HCT116 (cell line): Measurements from ENCODE around the gene CTTNBP2. TPM values are rescaled to one million over a fixed set of nuclear protein-coding genes. Genes with fewer than 3 reads are reported as not detected.

ENCODE experiments used
- ATAC-seq: fragments of 200-7000 bp; cut with Tn5 transposase; 2 replicates; pipeline ENCODE4 v1.9.1; 2020; ENCODE audit warnings: mild to moderate bottlenecking, moderate library complexity
- BruUV-seq: library from RNA; stranded (reverse); fragments of 400-500 nt; replicated peaks from 2 replicates; lab custom pipeline; 2021; lab: Mats Ljungman, UMichigan
- CTCF ChIA-PET: fragments of 300-600 bp; sonication (Branson Sonifier 250); formaldehyde crosslinking; loops from one replicate; lab custom pipeline; 2021; ENCODE audit warnings: antibody characterized with exemption; lab: Charles Lee
- POLR2A ChIA-PET: fragments of 300-600, 350-600 bp; sonication (Branson Sonifier 250); formaldehyde crosslinking; loops from one replicate; lab custom pipeline; 2021; ENCODE audit warnings: antibody characterized with exemption; lab: Charles Lee
- RAD21 ChIA-PET, 2 experiments: fragments of 300-600 bp; sonication (Branson Sonifier 250); formaldehyde crosslinking; loops; one replicate each; lab custom pipeline; 2023; ENCODE audit warnings: low total read pairs in 2 of 2; ENCODE audit not compliant: uncharacterized antibody in 2 of 2, unreplicated experiment in 2 of 2, low non-redundant PET in 1 of 2; lab: Charles Lee
- DNase-seq: peaks from one replicate; pipeline ENCODE4 v3.0.0-alpha.2; 2010; ENCODE audit warnings: low read depth, low spot score
- H2AFZ ChIP-seq: fragments of 200-600 bp; shearing (Covaris generic), sonication (generic); 2 replicates; pipeline ENCODE4 v1.6.1; 2017; ENCODE audit warnings: low read depth, mixed run types, mixed read lengths, antibody characterized with exemption, low read length; ENCODE audit not compliant: poor library complexity, severe bottlenecking
- H3K27ac ChIP-seq: 2 replicates; pipeline ENCODE4 v1.5.1; 2012; ENCODE audit warnings: low read depth, low read length
- H3K27me3 ChIP-seq: fragments of 200-600 bp; sonication (generic); 2 replicates; pipeline ENCODE4 v1.6.1; 2016; ENCODE audit warnings: mixed run types, low read length, mixed read lengths; ENCODE audit not compliant: insufficient read depth
- H3K36me3 ChIP-seq, 2 experiments: fragments of 200-500 bp in 1 of 2; fragments of 200-600 bp in 1 of 2; sonication (Bioruptor generic) in 1 of 2; sonication (generic) in 1 of 2; 2 replicates each; pipeline versions ENCODE4 v1.5.1 to v1.6.1; 2014 to 2016; ENCODE audit warnings: low read length in 2 of 2, inconsistent platforms in 1 of 2, mixed read lengths in 1 of 2, mixed run types in 1 of 2; ENCODE audit not compliant: insufficient read depth in 2 of 2, control insufficient read depth in 1 of 2
- H3K4me1 ChIP-seq, 2 experiments: fragments of 200-600 bp in 1 of 2; sonication (generic) in 1 of 2; 2 replicates each; pipeline versions ENCODE4 v1.5.1 to v1.6.1; 2012 to 2017; ENCODE audit warnings: low read length in 2 of 2, inconsistent platforms in 1 of 2, mild to moderate bottlenecking in 1 of 2, mixed read lengths in 1 of 2, mixed run types in 1 of 2, moderate library complexity in 1 of 2; ENCODE audit not compliant: insufficient read depth in 2 of 2, control insufficient read depth in 1 of 2
- H3K4me2 ChIP-seq: fragments of 200-600 bp; sonication (generic); 2 replicates; pipeline ENCODE4 v1.6.1; 2017; ENCODE audit warnings: mixed run types, low read length, mixed read lengths
- H3K4me3 ChIP-seq, 2 experiments: fragments of 200-600 bp in 1 of 2; sonication (generic) in 1 of 2; replicated peaks in 1 of 2; 2 replicates each; pipeline ENCODE4 v1.5.1; 2011 to 2016; ENCODE audit warnings: low read length in 2 of 2, control low read depth in 1 of 2, low read depth in 1 of 2, mild to moderate bottlenecking in 1 of 2, mixed read lengths in 1 of 2, mixed run types in 1 of 2
- H3K79me2 ChIP-seq: fragments of 200-600 bp; sonication (generic); 2 replicates; pipeline ENCODE4 v1.6.1; 2017; ENCODE audit warnings: mild to moderate bottlenecking, mixed run types, low read length, moderate library complexity, mixed read lengths; ENCODE audit not compliant: insufficient read depth
- H3K9ac ChIP-seq: fragments of 200-600 bp; sonication (generic); 2 replicates; pipeline ENCODE4 v1.6.1; 2016; ENCODE audit warnings: low read length, mixed read lengths
- H3K9me2 ChIP-seq: fragments of 200-600 bp; sonication (generic), shearing (Covaris generic); 2 replicates; pipeline ENCODE4 v1.6.1; 2017; ENCODE audit warnings: mixed run types, mild to moderate bottlenecking, moderate library complexity; ENCODE audit not compliant: insufficient read depth
- H3K9me3 ChIP-seq, 2 experiments: fragments of 200-500 bp in 1 of 2; fragments of 200-600 bp in 1 of 2; sonication (Bioruptor generic) in 1 of 2; sonication (generic) in 1 of 2; 2 replicates each; pipeline ENCODE4 v1.6.1; 2014 to 2017; ENCODE audit warnings: low read length in 2 of 2, mixed read lengths in 2 of 2, inconsistent platforms in 1 of 2, low read depth in 1 of 2, mild to moderate bottlenecking in 1 of 2, mixed run types in 1 of 2, moderate library complexity in 1 of 2; ENCODE audit not compliant: control insufficient read depth in 1 of 2, insufficient read depth in 1 of 2
- H4K20me1 ChIP-seq: fragments of 200-600 bp; sonication (generic), shearing (Covaris generic); 2 replicates; pipeline ENCODE4 v1.6.1; 2017; ENCODE audit warnings: mixed run types, mild to moderate bottlenecking, moderate library complexity; ENCODE audit not compliant: insufficient read depth
- ATF3 ChIP-seq: IDR thresholded peaks from 2 replicates; pipeline ENCODE4 v1.6.1; 2012
- CBX3 ChIP-seq: IDR thresholded peaks from 2 replicates; pipeline ENCODE4 v1.6.1; 2012; ENCODE audit warnings: low read depth
- CEBPB ChIP-seq: IDR thresholded peaks from 2 replicates; pipeline ENCODE4 v1.6.1; 2012; ENCODE audit warnings: low read depth
- EGR1 ChIP-seq: IDR thresholded peaks from 2 replicates; pipeline ENCODE4 v1.6.1; 2012; ENCODE audit warnings: low read depth
- ELF1 ChIP-seq: IDR thresholded peaks from 2 replicates; pipeline ENCODE4 v1.6.1; 2012; ENCODE audit warnings: low read depth, borderline replicate concordance
- EZH2 ChIP-seq: fragments of 200-600 bp; sonication (generic); IDR thresholded peaks from 2 replicates; pipeline ENCODE4 v1.6.1; 2017; ENCODE audit warnings: antibody characterized with exemption, mixed run types
- EZH2phosphoT487 ChIP-seq: fragments of 200-600 bp; IDR thresholded peaks from 2 replicates; pipeline ENCODE4 v1.6.1; 2018; ENCODE audit warnings: antibody characterized with exemption, borderline replicate concordance
- FOSL1 ChIP-seq: IDR thresholded peaks from 2 replicates; pipeline ENCODE4 v1.6.1; 2012; ENCODE audit warnings: low read depth
- JUND ChIP-seq: IDR thresholded peaks from 2 replicates; pipeline ENCODE4 v1.6.1; 2012
- POLR2A ChIP-seq: IDR thresholded peaks from 2 replicates; pipeline ENCODE4 v1.7.0; 2011; ENCODE audit warnings: borderline replicate concordance; ENCODE audit not compliant: insufficient read depth, insufficient read length; ENCODE audit errors: extremely low read depth
- RAD21 ChIP-seq: IDR thresholded peaks from 2 replicates; pipeline ENCODE4 v1.6.1; 2012; ENCODE audit warnings: low read depth, mild to moderate bottlenecking
- SIN3A ChIP-seq: IDR thresholded peaks from 2 replicates; pipeline ENCODE4 v1.6.1; 2012; ENCODE audit warnings: low read depth
- SP1 ChIP-seq: IDR thresholded peaks from 2 replicates; pipeline ENCODE4 v1.6.1; 2012; ENCODE audit warnings: low read depth
- SRF ChIP-seq: IDR thresholded peaks from 2 replicates; pipeline ENCODE4 v1.6.1; 2012; ENCODE audit warnings: low read depth
- YY1 ChIP-seq: IDR thresholded peaks from 2 replicates; pipeline ENCODE4 v1.6.1; 2011; ENCODE audit warnings: low read length, low read depth, moderate library complexity, mild to moderate bottlenecking; ENCODE audit not compliant: insufficient replicate concordance; ENCODE audit errors: extremely low read depth
- ZFX ChIP-seq: fragments of 450-650 bp; IDR thresholded peaks from 2 replicates; pipeline ENCODE4 v1.6.1; 2017
- ZNF274 ChIP-seq: fragments of 200-500 bp; sonication (Bioruptor generic); IDR thresholded peaks from 2 replicates; pipeline ENCODE4 v1.6.1; 2014; ENCODE audit warnings: mild to moderate bottlenecking, low read depth, low read length, inconsistent platforms
- intact Hi-C: fragments of 100-400 bp; cut with micrococcal nuclease; formaldehyde crosslinking; loops from 2 replicates; pipeline ENCODE4 v1.10.0; 2022
- total RNA-seq: library from RNA; stranded (reverse); gene quantifications from one replicate; pipeline ENCODE4 v1.2.1, GENCODE V29; 2021; ENCODE audit not compliant: unreplicated experiment
- TF ChIP-seq, protein P1 (sequence below): IDR thresholded peaks from 2 replicates; pipeline ENCODE4 v1.6.1; 2011; ENCODE audit warnings: mild to moderate bottlenecking, low read length, moderate library complexity; ENCODE audit not compliant: insufficient replicate concordance; ENCODE audit errors: extremely low read depth
- TF ChIP-seq, protein P2 (sequence below): IDR thresholded peaks from 2 replicates; pipeline ENCODE4 v1.6.1; 2012

CTTNBP2 gene
- total RNA-seq, 1 experiment from 2014 or later: 5.4 TPM

DNA sequence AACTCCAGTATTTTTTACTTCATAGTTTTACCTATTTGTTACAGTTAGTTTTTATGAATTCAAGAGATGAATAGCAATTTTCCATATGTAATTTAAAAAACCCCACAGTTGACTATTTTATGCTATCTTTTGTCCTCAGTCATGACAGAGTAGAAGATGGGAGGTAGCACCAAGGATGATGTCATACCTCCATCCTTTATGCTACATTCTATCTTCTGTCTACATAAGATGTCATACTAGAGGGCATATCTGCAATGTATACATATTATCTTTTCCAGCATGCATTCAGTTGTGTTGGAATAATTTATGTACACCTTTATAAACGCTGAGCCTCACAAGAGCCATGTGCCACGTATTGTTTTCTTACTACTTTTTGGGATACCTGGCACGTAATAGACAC is 209.2 kb downstream of the CTTNBP2 start:
- no peaks in the 10 kb centered on the region for H3K36me3 ChIP-seq
- no TSS peak for BruUV-seq
- ChIA-PET CTCF (no interaction called here), POLR2A (no interaction called here), RAD21 (no interaction called here)
- peaks cover 0 to 12% of the 10 kb centered on the region in 2 experiments; a peak in 2 of 4 replicates for H3K4me1 ChIP-seq
- no peaks in the 10 kb centered on the region for H3K79me2 ChIP-seq
- no peak overlapping the region for H3K9ac ChIP-seq
- no peak overlapping the region for H2AFZ ChIP-seq
- TF ChIP-seq, protein P1, sequence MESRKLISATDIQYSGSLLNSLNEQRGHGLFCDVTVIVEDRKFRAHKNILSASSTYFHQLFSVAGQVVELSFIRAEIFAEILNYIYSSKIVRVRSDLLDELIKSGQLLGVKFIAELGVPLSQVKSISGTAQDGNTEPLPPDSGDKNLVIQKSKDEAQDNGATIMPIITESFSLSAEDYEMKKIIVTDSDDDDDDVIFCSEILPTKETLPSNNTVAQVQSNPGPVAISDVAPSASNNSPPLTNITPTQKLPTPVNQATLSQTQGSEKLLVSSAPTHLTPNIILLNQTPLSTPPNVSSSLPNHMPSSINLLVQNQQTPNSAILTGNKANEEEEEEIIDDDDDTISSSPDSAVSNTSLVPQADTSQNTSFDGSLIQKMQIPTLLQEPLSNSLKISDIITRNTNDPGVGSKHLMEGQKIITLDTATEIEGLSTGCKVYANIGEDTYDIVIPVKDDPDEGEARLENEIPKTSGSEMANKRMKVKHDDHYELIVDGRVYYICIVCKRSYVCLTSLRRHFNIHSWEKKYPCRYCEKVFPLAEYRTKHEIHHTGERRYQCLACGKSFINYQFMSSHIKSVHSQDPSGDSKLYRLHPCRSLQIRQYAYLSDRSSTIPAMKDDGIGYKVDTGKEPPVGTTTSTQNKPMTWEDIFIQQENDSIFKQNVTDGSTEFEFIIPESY: no peak
- TF ChIP-seq ZNF274: no peak
- no peaks in the 10 kb centered on the region for H3K27me3 ChIP-seq
- intact Hi-C loops: no loop called here
- H3K4me2 ChIP-seq: no peak overlapping the region
- no peak for DNase-seq
- H3K9me2 ChIP-seq: no peaks in the 10 kb centered on the region
- no peak for ATAC-seq
- H4K20me1 ChIP-seq: no peaks in the 10 kb centered on the region
- no peaks in the 10 kb centered on the region for H3K9me3 ChIP-seq
- H3K4me3 ChIP-seq: no peak overlapping the region
- H3K27ac ChIP-seq: no peak overlapping the region

- DNase-seq: no peak
- POLR2A ChIA-PET: no interaction called here
- intact Hi-C loops: no loop called here
- TF ChIP-seq ATF3 (no peak), POLR2A (no peak), EZH2phosphoT487 (no peak), ZFX (no peak), SIN3A (no peak), CEBPB (no peak), FOSL1 (no peak), JUND (no peak), EZH2 (no peak), ELF1 (no peak), SP1 (no peak), RAD21 (no peak), EGR1 (no peak), CBX3 (no peak), SRF (no peak), YY1 (no peak)
- TF ChIP-seq, protein P2, sequence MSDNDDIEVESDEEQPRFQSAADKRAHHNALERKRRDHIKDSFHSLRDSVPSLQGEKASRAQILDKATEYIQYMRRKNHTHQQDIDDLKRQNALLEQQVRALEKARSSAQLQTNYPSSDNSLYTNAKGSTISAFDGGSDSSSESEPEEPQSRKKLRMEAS: no peak
- TF ChIP-seq, protein P1: no peak
Observed at GRCh38 chr7:117661328-117661727, 211.9 kb downstream of the CTTNBP2 start.

More at GRCh38 chr7:117661328-117661727, 211.9 kb downstream of the CTTNBP2 start:
- Histone ChIP-seq H3K4me3 (no peak overlapping the region), H3K9me2 (no peaks in the 10 kb centered on the region), H3K4me1 (peaks cover 0 to 6% of the 10 kb centered on the region in 2 experiments; a peak in 2 of 4 replicates), H3K36me3 (no peaks in the 10 kb centered on the region), H3K9me3 (no peaks in the 10 kb centered on the region), H3K9ac (no peak overlapping the region), H4K20me1 (no peaks in the 10 kb centered on the region), H3K27ac (no peak overlapping the region), H3K79me2 (no peaks in the 10 kb centered on the region), H3K27me3 (no peaks in the 10 kb centered on the region), H3K4me2 (no peak overlapping the region), H2AFZ (no peak overlapping the region)
- no peak for ATAC-seq
- ChIA-PET RAD21 (interaction anchor here in 1 of 2 experiments (0.6 kb wide), 1 partner anchor 1079 kb away, joined by 4 read pairs; no protein-coding TSS in a partner anchor), CTCF (interaction anchor here (0.6 to 1.3 kb wide), 3 partner anchors 11 to 639 kb away, joined by 3 read pairs; no protein-coding TSS in a partner anchor)
- no TSS peak for BruUV-seq
